Measurements from ENCODE around the gene TEX264.
A peak's percentile ranks its signal among the peaks of the same experiment; 100 is the strongest.

The TEX264 gene

GRCh38 chr3:51717947-51718346, 46.9 kb downstream of the TEX264 start:
- no peak for DNase-seq (ENCODE audit: low read depth)
- H3K4me3 ChIP-seq (ENCODE audit: control insufficient read depth, low read depth, low read length): no peak overlapping the region
- TF ChIP-seq, protein P1, sequence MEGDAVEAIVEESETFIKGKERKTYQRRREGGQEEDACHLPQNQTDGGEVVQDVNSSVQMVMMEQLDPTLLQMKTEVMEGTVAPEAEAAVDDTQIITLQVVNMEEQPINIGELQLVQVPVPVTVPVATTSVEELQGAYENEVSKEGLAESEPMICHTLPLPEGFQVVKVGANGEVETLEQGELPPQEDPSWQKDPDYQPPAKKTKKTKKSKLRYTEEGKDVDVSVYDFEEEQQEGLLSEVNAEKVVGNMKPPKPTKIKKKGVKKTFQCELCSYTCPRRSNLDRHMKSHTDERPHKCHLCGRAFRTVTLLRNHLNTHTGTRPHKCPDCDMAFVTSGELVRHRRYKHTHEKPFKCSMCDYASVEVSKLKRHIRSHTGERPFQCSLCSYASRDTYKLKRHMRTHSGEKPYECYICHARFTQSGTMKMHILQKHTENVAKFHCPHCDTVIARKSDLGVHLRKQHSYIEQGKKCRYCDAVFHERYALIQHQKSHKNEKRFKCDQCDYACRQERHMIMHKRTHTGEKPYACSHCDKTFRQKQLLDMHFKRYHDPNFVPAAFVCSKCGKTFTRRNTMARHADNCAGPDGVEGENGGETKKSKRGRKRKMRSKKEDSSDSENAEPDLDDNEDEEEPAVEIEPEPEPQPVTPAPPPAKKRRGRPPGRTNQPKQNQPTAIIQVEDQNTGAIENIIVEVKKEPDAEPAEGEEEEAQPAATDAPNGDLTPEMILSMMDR (conservative IDR thresholded peaks at IDR 0.05; ENCODE audit: control insufficient read depth, insufficient read depth, low read depth, low read length): no peak

DNA sequence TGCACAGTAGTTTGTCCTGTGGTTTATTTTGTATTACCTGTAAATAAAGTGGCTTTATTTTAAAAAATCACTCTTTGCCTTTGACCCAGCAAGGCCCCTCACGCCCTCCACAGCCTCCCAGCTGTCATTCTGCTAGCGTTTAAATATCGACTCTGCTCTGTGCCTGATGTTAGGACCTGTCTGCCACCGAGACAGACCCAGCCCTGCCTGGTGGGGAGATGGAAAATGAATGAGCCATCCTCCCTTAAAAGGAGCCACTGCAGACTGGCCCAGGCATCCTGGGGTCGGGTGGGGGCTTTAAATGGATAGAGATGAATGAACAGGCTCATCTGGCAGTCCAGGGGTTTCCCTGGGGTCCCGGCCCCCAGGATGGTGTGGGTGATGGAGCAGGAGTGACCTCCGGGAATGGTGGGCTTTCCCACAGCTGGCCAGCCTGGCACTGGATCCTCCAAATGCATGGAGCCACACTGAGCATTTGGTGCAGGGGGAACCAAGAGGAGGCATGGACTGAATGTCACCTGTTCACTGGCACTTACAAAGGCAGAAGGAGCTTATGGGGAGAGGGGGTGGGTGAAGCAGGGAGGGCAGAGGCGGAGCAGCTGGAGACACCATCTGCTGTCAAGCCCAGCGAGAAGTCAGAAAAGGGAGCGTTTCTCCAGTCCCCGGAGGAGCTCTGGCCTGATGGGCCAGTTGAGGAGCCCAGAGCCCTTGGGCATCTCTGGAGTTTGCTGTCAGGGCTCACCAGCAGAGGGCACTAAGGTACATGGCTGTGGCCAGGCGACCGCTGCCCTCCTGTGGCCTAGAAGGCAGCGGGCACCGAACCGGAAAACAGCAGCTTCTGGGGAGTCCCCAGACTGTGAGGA, 47.7 kb downstream of the TEX264 start:
- no peak overlapping the region for H3K4me3 ChIP-seq (ENCODE audit: control insufficient read depth, low read depth, low read length)
- DNase-seq (ENCODE audit: low read depth): peak; percentile 55
- TF ChIP-seq, protein P1 (conservative IDR thresholded peaks at IDR 0.05; ENCODE audit: control insufficient read depth, insufficient read depth, low read depth, low read length): peak; percentile 80

GRCh38 chr3:51719410-51720025, 48.5 kb downstream of the TEX264 start:
- no peak overlapping the region for H3K4me3 ChIP-seq (ENCODE audit: control insufficient read depth, low read depth, low read length)
- no peak for DNase-seq (ENCODE audit: low read depth)
- TF ChIP-seq, protein P1 (conservative IDR thresholded peaks at IDR 0.05; ENCODE audit: control insufficient read depth, insufficient read depth, low read depth, low read length): no peak

GRCh38 chr3:51720292-51721061, 49.4 kb downstream of the TEX264 start:
- TF ChIP-seq, protein P1 (conservative IDR thresholded peaks at IDR 0.05; ENCODE audit: control insufficient read depth, insufficient read depth, low read depth, low read length): no peak
- no peak overlapping the region for H3K4me3 ChIP-seq (ENCODE audit: control insufficient read depth, low read depth, low read length)
- DNase-seq (ENCODE audit: low read depth): no peak

- TF ChIP-seq, protein P1 (conservative IDR thresholded peaks at IDR 0.05; ENCODE audit: control insufficient read depth, insufficient read depth, low read depth, low read length): no peak
- DNase-seq (ENCODE audit: low read depth): no peak
- no peak overlapping the region for H3K4me3 ChIP-seq (ENCODE audit: control insufficient read depth, low read depth, low read length)
These were observed 50.2 kb downstream of the TEX264 start for GRCh38 chr3:51721062-51721745.

- no peak overlapping the region for H3K4me3 ChIP-seq (ENCODE audit: control insufficient read depth, low read depth, low read length)
- DNase-seq (ENCODE audit: low read depth): no peak
- TF ChIP-seq, protein P1 (conservative IDR thresholded peaks at IDR 0.05; ENCODE audit: control insufficient read depth, insufficient read depth, low read depth, low read length): no peak
These were observed 51.3 kb downstream of the TEX264 start for GRCh38 chr3:51722362-51722761.
